ENCODE data around the gene SNX32.
"Not testable (repeated sequence)": the region's sequence is repeated elsewhere in the genome, so short reads cannot be mapped to it uniquely, and the experiment has no call there.

The SNX32 gene

GRCh38 chr11:65829459-65829858 is 4.3 kb upstream of the SNX32 start:
- DNase-seq (ENCODE audit: low read depth), result no peak

DNA sequence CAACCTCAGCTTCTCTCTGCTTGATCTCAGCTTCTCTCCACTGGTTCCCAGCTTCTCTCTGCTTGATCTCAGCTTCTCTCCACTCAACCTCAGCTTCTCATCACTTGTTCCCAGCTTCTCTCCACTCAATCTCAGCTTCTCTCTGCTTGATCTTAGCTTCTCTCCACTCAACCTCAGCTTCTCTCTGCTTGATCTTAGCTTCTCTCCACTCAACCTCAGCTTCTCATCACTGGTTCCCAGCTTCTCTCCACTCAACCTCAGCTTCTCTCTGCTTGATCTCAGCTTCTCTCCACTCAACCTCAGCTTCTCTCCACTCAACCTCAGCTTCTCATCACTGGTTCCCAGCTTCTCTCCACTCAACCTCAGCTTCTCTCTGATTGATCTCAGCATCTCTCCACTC is 1.5 kb upstream of the SNX32 start:
- DNase-seq (ENCODE audit: low read depth), result not testable (repeated sequence)

- DNase-seq (ENCODE audit: low read depth), result no peak
Observed at GRCh38 chr11:65834202-65834601, 439 bp downstream of the SNX32 start.

GRCh38 chr11:65842144-65842543 is 8.4 kb downstream of the SNX32 start:
- no peak for DNase-seq (ENCODE audit: low read depth)

DNA sequence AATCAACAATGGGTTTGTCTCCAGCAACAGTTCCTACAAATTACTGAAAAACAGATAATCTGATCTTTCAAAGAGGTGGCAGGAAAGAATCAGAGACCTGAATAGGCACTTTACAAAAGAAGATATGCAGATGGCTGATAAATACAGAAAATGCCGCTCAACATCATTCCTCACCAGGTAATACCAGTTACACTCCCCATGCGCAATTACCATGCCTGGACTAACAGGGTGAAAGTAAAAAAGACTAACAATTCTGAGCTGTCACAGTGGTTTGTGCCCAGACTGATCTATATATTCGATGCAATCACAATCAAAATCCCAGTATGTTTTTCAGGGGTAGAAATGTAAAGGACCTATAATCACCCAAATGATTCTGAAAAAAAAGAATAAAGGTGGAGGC is 10.0 kb downstream of the SNX32 start:
- DNase-seq (ENCODE audit: low read depth), result no peak

DNA sequence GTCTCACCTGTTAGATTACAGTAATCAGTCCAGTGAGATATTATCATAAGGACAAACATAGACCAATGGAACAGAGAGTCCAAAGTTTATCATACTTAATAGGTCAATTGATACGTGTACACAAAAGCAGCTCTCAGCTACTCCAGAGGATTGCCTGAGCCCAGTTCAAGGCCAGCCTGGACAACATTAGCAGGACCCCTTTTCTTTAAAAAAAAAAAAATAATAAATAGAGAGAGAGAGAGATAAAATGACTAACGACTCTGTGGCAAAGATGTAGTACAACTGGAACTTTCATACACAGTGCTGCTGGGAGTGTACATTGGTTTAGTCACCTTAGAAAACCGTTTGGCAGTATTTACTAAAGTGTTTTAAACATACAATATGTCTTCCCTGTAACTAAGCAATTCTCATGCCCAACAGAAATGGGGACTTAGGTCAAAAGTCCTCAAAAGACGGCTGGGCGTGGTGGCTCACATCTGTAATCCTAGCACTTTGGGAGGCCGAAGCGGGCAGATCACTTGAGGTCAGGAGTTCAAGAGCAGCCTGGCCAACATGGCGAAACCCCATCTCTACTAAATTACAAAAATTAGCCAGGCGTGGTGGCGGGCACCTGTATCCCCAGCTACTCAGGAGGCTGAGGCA is 10.6 kb downstream of the SNX32 start:
- DNase-seq (ENCODE audit: low read depth), result no peak

- no peak for DNase-seq (ENCODE audit: low read depth)
Observed at GRCh38 chr11:65847746-65848145, 14.0 kb downstream of the SNX32 start.

- not testable (repeated sequence) for DNase-seq (ENCODE audit: low read depth)
Observed at GRCh38 chr11:65848693-65849092, 14.9 kb downstream of the SNX32 start.

- no peak for DNase-seq (ENCODE audit: low read depth)
Observed at GRCh38 chr11:65849366-65849765, 15.6 kb downstream of the SNX32 start.

GRCh38 chr11:65849771-65850216 is 16.0 kb downstream of the SNX32 start:
- no peak for DNase-seq (ENCODE audit: low read depth)

DNA sequence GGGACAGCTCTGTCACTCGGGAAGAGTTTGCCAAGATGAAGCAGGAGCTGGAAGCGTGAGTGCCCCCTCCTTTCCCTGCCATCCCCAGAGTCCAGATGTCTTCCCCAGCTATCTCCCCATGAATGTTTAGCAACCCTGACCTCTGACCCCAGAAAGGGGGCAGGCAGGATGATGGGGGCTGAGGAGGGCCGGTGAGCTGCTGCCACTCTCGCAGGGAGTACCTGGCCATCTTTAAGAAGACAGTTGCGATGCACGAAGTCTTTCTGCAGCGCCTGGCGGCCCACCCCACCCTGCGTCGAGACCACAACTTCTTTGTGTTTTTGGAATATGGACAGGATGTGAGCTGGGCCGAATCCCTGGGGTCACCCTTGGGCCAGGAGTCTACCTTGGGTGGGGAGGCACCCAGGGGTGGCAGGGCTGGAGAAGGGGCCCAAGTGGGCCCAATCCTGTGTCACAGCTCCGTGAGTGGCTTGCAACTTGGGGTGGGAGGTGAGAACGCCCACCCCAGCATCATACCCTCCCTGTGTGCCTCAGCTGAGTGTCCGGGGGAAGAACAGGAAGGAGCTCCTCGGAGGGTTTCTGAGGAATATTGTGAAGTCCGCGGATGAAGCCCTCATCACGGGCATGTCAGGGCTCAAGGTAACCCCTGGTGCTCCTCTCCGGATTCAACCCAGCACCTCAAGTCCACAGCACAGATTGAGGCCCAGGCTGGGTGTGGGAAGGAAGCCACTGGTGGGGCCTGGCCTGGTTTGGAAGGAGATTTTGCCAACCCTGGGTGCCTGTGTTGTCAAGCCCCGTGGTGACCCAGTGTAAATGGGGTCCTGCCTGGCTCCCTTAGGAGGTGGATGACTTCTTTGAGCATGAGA is 16.7 kb downstream of the SNX32 start:
- DNase-seq (ENCODE audit: low read depth), result no peak

DNA sequence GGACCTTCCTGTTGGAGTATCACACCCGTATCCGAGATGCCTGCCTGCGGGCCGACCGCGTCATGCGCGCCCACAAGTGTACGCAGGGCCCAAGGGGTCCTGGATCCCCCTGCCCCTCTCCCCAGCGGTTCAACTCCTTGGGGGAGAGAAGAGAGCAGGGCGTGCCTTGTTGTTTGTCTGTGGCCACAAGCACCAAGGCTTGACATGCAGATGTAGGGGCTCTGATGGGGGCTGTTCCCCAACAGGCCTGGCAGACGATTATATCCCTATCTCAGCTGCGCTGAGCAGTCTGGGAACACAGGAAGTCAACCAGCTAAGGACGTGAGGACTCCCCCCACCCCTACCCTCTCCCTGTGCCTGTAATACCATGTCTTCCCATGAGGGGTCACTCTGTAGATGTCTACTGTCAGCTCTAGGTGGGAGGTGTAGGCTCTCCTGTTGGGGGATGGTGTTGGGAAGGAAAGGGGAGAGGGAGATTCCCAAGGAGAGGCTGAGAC is 17.4 kb downstream of the SNX32 start:
- no peak for DNase-seq (ENCODE audit: low read depth)

- no peak for DNase-seq (ENCODE audit: low read depth)
Observed at GRCh38 chr11:65851811-65852507, 18.2 kb downstream of the SNX32 start.

DNA sequence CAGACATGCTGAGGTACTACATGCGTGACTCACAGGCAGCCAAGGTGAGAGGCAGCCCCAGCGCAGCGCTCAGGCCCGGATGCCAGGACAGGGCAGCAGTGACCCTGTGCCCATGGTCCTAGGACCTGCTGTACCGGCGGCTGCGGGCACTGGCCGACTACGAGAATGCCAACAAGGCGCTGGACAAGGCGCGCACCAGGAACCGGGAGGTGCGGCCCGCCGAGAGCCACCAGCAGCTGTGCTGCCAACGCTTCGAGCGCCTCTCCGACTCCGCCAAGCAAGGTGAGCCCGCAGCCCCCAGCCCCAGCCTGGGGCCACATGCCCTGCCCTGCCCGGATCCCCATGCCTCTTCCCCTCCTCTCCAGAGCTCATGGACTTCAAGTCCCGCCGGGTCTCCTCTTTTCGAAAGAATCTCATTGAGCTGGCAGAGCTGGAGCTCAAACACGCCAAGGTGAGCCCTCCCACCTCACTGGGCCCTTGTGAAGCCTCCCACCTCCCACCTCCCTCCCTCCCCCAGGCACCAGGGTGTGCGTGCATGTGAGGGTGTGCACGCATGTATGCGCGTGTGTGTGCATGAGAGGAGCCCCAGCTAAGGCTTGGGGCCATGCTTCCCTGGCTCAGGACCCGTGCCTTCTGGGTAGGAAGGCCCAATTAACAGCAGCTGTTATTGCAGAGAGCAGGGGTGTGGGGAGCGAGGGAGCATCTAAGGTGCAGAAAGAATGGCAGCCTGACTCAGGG is 18.9 kb downstream of the SNX32 start:
- no peak for DNase-seq (ENCODE audit: low read depth)

DNA sequence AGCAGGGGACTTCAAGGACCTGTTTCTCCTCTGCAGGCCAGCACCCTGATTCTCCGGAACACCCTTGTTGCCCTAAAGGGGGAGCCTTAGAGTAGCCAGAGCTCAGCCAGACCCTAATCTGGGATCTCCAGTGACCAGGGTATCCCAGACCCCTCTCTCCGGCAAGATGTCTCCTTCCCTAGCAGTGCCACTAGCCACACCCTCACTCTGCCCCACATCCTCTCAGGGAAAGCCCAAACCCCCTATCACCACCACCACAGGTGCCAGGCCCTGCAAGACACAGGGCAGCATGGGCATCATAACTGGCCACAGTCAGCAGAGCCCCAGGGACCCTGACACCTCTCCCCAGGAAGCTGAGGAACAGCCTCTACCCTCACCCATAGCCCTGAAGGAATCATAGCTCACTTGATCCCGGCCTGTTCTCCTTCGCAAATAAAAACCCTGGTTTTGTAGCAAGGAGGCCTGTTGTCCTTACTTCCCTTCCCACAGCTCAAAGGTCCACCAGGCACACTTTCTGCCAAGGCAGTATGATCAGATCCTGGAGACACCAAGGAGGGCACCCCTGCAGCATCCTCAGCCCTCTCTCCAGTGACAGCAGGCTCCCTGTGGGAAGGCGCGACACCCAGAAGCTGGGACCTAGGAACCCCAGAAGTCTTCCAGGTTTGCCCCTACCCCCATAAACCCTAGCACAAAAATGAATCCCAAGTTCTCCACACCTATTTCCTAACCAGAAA is 19.6 kb downstream of the SNX32 start:
- DNase-seq (ENCODE audit: low read depth), result no peak

DNA sequence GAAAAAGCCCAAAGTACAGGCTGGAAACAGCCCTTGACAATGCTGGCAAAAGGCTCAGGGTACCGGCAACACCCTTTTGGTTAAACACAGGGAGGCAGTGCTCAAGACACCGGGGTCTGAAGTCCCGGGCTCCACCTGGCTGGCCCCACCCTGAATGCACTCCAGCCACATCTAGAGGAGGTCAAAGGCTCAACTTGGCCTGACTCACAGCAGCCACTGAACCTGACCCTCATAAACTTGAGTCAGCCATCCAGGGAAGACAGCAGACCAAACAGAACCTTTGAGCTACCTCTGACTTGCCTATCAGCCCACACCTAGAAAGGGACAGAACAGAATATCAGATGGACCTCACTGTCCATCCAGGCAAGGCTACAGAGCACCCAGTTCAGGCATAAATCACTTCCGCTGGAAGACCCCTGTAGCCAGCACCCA is 20.4 kb downstream of the SNX32 start:
- no peak for DNase-seq (ENCODE audit: low read depth)

DNA sequence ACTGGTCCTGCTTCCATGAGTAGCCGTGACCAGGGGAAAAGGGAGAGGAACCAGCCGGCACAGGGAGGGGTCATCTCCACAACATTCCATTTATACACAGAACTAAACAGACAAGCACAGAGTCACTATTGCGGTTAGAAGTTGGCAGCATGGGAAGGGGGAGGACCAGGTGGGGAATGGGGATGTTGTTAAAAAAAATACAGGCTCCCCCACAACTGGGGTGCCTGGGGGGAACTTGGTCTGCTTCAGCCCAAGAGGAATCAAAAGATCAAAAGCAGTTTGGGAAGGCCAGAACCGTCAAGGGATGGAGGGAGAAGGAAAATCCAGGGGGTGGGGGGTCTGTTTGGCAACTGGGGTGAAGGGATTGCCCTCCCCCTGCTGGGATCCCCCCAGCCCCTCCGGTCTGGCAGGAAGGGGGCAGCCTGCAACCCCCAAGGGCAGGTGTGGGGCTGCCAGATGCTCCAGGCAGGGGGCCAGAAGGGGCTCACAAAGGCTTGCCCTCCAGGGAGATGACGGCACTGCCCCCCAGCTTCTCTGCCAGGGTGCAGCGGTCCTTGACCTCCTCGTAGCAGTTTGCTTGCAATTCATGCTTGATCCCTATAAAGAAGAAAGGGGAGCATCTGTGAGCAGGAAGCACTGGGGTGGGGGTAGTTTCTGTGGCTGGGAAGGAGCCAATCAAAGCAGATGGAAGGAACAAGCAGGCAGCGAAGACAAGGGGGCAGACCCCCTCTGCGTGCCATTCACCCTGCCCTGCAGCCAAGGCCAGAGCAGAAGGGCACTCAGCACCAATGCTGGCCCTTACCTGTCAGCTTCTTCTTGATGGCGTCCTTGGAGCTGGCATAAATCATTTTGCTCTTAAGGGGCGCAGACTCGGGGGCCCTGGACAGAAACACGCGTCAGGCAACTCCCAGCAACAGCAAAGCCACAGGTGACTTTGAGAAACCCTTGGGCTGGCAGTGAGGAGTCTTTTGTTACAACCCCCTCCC is 21.4 kb downstream of the SNX32 start:
- no peak for DNase-seq (ENCODE audit: low read depth)

GRCh38 chr11:65855927-65856363 is 22.2 kb downstream of the SNX32 start:
- DNase-seq (ENCODE audit: low read depth), result no peak

- DNase-seq (ENCODE audit: low read depth), result no peak
Observed at GRCh38 chr11:65856689-65857499, 23.1 kb downstream of the SNX32 start.
